GM19351 (cell line): ENCODE data around the gene ITGA11.

Source experiments
- ATAC-seq: cut with Tn5 transposase; IDR thresholded peaks from one replicate; pipeline ENCODE4 v1.9.1; 2021; ENCODE audit warnings: mild to moderate bottlenecking, moderate library complexity; ENCODE audit not compliant: unreplicated experiment

ITGA11 gene

DNA sequence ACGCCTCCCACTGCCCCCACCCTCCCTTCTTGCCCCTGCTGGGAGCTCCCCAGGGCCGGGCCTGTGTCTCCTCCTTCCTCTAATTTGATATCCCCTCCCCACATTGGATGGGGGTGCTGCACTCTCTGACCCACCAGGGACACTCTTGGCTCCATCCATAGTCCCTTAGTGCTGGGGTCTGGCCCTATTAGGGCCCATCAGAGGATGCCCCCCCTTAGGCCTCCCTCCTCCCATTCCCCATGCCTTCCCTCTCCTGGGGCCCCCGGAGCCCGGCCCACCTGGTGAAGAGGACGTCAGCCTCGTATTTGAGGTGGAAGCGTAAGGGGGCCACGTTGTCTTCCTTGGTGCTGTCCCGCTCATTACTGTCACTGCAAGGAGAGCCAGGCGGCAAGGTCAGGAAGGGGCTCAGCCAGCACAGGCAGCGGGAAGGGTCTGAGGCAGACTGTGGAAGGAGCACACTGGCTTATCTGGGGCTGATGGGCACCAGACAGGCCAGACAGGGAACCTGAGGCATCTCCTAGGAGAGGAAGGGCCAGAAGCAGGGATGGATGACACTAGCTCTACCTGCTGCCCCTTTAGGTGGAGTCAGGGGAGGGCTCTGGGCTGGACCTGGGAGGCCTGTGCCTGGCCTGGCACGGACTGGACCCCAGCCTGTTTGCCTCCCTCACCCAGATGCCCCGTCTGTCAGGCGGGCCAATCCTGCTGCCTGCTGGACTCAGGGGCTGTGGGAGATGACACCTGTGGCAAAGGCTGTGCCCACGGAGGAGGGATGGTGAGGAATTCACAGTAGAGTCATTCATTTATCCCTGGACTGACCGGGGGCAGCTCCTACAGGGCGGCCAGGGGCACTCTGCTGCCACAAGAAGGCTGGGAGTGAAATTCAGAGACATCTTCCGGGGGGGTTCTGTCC, 118.2 kb downstream of the ITGA11 start:
- no peak for ATAC-seq

DNA sequence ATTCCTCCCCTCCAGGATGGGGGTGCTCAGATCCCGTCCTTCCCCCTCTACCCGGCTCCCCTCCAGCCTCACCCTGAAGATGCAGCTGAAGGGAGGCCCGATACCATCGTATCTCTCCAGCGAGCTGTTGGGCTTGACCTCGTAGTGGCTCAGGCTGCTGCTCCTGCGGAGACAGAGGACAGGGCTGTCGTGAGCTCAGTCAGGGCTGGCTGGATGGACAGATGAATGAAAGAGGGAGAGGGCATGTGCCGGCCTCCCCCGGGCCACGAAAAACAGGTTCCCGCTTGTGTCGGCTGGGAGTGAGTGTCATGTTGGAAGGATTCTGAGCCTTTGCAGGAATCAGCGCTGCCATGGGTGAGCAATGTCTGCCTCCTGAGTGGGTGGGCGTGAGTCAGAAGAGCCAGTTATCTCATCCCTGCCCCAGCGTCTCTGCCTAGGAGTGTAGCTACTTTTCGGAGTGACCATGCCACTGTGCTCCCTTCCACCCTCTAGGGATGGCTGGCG, 119.2 kb downstream of the ITGA11 start:
- ATAC-seq = no peak

DNA sequence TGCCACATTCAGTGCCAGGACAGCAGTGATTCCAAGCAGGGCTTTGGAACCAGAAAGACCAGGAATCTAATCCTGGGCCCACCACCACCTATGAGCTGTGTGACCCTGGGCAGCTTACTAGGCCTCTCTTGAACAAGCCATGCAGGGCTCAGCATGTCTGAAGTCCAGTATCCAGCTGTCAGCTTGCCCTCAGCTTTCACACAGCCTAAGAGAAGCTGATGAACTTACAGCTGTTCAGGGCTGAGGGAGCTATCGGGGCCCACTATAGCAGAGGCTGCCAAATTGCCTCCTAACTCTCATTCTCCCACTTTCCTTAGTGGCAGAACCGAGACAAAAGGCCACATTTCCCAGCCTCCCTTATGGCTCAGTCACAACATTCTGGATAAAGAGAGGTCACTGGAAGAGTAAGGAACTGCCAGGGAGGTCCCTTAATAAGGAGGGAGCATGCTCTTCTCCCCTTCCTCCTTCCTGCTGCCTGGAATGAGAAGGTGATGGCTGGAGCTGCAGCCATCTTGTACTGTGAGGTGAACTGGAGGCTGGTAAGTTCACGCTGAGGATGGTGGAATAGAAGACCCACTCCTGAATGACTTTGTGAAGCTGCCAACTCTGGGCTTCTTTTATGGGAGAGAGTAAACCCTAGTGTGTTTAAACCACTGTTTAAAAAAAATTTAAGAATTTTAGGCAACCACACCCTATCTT, 120.0 kb downstream of the ITGA11 start:
- ATAC-seq = no peak

DNA sequence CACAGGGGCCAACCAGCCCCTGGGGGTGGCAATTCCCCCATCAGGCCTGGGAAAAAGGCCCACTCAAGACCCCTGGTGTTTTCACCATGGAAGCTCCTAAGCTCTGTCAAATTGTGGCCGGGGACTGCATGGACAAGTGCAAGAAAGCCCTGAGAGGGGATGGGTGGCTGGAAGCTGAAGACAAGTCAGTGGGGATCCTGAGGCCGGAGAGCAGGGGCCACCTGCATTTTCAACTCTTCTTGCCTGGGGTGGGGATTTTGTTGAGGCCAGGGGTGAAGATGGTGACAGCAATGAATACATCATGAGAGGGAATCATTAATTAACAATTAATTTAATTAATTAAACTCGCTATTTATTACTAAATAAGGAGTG, 120.5 kb downstream of the ITGA11 start:
- ATAC-seq = no peak

DNA sequence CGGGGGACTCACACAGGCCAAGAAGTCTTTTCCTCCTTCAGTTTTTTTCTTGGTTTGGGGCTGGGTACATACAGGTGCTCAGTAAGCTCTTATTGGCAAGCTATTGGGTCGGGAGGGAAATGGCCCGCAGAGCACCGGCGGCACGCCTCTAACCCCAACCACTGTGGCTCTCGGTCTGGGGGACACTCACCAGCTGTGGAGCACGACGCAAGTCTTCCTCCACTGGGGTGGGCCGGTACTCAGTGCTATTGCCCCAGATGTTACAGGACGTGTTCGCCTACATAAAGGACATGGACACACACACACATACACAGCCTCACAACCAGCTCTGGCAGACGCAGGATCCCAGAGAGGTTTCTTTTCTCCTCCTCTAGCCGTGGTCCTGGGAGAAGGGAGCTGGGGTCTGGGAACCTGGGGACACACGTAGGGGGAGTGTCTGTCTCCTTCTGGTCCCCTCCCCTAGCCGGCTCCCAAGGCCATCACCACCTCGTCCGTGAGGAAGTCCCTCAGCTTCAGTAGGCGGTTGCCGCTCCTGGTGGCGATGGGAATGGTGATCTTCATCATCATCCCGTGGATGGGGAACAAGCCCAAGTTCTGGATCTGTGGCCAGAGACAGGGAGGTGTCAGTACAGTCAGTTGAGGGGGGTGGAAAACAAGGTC, 121.0 kb downstream of the ITGA11 start:
- ATAC-seq = no peak

DNA sequence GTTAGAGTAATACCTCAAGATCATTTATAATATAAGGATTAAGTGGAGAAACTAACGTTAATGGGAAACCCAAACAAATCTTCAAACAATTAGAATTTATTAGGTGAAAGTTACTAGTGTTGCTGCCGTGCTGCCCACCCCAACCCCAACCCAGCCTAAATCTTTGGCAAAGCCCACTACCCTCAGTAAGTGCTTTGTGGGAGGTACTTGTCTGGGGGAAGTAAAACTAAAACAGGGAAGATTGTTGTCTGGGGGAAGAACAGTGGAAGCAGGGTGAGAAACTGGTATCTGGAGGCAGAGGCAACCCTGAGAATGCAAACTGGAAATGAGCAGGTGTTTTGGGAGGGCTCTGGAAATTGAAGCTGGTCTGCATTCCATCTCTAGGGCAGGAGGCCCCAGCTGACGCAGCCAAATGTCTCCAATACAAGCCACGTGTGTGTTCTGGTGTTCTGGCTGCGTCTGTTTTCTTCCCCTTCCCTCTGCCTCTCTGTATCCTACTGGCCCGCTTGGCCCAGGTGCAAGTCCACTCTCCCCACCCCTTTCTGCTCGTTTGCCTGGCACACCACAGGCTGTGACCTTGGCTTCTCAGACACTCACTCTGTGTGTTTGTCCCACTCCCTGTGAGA, 121.7 kb downstream of the ITGA11 start:
- ATAC-seq = no peak

DNA sequence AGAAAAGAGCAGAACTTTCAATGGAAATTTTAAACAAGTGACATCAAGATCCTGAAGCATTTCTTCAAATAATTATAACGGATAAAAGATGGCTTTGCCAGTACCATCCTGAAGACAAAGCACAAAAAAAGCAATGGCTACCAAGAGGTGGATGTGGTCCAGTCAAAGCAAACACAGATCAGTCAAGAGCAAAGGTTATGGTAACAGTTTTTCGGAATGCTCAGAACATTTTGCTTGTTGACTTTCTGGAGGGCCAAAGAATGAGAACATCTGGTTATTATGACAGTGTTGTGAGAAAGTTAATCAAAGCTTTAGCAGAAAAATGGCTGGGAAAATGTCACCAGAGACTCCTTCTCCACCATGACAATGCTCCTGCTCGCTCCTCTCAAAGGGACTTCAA, 122.9 kb downstream of the ITGA11 start:
- ATAC-seq = no peak

DNA sequence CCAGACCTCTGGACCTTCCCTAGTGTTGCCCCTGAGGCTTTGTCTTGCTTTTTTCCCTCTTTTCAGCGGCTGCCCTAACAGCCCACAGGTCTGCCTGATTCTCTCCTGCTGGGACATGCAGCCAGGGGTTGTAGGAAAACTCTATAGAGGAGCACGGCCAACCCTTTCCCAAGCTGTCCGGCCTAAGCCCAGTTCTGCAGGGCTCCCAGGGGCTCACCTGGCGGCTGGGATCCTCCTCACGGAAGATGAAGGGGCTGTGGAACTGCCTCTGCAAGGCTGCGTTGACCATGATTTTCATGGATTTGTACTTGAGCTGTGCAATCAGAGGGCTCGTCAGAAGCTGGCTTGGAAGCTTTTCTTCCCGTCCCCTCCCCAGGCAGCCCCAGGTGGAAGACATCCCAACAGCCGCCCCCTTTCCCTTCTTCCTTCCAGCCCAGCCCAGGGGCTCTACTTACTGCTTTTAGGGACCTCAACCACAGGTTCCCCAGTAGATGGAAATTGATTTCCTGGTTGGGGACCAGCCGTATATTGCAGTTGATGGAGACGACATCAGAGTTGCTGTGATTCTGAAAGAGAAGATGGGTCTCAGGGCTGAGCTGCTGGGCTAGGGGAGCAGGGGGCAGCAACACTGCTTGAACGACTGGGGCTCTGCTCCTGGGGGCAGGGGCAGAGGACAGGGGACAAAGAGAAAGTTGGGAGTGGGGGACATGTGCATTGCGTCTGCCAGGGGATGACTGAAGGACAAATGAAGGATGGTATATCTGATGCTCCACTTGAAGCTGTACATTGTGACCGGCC, 124.6 kb downstream of the ITGA11 start:
- no peak for ATAC-seq

DNA sequence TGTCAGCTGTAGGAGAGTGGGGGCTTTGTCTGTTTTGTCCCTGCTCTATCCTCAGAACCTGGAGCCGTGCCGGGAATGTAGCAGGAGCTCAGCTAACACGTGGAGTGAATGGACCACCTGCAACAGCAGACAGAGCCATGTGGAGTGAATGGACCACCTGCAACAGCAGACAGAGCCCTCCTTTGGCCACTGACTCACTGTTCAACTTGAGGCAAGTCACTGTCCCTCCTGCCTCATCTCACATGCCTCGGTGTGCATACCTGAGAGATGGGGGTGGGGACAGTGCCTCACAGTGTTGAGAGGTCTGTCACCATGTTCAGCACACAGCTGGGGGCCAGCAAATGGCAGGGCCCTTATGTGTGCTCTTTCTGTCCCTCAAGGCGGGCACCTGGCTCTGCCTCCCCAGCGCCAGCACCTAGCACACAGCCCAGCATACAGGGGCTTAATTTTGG, 126.5 kb downstream of the ITGA11 start:
- ATAC-seq = no peak

DNA sequence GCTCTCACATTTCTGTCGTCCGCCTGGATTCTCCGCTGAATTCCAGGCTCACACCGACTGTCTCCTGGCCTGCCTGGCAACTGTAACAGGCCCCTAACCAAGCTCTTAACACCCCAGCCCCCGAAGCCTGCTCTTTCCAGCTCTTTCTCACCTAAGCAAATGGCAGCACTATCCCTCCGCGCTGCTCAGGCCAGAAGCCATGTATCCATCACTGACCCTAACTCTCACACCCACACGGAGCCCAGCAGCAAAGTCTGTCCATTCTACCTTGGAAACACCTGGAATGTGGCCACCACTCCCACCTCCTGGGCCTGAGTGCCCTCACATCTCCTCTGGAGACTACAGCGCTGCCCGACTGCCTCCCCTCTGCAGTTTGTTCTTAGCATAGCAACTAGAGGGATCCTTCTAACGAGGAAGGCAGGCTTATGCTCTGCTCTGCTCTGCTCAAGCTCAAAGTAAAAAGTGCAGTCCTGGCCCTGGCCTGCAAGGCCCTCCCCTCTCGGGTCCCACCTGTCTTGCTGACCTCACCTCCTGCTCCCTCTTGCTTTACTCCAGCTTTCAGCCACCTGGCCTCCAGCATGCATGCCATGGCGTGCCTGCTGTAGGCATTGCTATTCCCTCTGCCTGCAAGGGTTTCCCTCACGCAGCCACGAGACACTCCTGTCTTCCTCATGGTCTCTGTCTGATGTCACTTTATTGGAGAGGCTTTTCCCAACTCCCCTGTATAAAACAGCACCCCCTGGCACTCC, 127.2 kb downstream of the ITGA11 start:
- ATAC-seq = no peak

DNA sequence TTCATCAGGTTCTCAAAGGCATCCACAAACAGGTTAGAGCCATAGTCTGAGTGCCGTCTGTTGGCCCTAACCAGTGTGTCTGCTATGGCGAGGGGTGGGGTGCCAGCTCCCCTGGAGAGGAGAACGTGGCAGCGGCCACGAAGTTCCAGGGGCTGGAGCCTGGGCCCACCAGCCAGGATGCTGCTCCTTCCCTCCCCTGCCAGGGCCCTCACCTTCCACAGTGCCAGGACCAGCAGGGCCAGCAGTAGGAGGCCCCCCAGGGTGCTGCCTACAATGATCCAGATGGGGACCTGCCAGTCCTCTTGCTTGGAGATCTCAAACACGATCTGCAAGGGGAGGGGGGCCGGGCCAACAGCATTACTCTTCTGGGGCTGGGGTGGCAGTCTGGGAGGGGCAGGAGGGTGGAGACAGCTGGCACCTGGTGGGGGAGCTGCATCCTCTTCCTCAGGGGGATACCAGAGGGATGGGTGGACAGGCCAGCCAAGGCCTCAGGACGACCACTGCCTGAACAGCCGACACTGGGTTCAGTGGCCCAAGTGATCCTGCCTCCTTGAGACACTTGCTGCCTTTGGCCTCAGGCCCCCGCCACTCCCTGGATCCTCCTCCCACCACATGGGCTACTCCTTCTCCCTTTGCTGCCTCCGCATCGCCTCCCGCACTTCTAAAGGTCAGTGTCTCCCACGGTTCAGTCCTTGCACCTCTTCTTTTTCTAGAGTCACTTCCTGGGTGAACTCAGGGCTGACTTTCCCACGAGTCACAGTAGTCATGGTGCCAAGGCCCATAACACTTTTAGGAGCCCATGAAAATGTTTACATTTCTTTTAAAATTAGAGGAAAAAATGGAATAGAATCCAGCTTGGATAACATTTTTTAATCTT, 128.2 kb downstream of the ITGA11 start:
- ATAC-seq = no peak

DNA sequence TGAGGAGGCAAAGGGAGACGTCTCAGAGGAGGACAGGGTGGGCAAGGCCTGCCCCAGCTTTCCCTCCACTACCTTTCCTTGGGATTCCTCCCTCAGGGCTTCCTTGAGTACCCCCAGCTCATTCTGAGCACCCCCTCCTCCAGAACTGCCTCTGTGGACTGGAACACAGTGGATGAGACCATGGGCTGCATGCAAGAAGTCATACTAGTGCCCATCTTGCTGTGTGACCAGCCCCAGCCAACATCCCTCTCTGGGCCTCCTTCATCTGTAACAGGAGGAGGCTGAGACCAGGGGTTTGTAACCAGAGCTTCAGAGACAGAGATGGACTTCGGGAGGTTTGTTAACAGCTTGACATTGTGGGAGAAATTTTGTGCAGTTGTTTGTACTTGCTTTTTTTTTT, 128.8 kb downstream of the ITGA11 start:
- no peak for ATAC-seq

DNA sequence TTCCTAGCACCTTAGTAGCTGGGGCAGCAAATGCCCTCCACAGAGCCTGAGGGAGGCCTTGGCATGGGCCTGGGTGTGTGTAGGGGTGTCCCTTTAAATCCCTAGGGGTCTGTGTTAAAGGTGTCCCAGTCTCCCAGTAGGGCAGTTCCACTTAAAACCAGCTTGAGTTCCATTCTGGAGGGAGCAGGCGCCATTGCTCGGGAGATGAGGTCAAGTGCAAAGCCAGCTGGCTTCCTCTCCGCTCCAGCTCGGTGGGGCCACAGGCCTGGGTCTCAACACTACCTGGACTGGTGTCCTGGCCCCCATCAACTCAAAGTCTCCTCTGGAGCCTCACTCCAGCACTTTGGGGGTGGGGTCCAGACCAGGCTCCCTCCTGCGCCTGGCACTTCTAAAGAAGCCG, 129.2 kb downstream of the ITGA11 start:
- no peak for ATAC-seq

DNA sequence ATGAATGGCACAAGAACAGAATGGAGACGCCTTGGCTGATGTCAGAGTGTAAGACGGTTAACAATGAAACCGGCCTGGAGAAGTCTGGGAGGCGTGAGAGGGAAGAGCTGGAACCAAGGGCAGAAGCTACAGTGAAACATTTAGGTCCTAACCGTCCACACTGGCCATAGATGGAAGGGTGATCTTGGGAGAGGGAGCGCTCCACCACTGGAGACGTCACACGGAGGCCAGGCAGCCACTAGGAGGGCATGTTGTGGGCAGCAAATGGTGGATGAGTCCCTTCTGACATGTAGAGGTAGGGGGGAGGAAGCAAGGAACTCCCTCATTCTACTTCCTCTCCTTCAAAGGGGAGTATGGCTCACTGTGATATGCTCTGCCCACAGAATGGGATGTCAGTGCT, 130.7 kb downstream of the ITGA11 start:
- no peak for ATAC-seq

DNA sequence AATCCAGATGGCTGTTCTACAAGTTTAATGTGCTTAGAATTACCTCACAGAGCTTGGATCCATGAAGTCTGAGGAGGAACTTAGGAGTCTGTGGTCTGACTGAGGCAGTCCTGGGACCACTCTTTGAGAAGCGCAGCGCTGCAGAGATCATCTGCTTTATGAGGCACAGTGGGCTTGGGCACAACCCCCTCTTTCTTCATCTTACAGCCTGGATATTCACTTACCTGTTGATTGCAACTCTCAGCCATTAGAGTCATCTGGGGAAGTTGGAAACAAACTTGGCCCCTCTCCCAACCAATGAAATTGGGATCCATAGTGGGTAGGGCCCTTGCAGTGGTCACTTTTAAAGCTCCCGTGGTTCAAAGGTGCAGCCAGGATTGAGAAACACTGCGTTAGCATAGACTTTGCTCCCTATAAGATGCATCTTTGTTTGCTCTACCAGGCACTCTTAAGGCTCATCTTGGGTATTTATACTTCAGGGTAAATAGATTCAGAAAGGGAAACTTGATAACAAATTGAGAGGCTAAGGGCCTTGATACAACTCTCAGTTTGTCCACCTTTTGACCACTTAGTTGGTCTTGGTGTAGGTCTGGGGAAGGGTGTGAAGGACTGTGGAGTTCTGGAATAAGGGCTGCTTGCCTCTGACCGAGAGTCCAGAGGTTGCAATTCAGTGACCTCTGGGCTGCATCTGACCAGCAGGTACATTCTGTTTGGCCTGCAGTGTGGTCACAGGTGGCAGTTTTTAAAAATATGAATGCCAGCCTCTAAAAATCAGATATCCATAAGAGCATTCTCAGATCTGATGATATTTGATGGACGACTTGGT, 131.6 kb downstream of the ITGA11 start:
- no peak for ATAC-seq

DNA sequence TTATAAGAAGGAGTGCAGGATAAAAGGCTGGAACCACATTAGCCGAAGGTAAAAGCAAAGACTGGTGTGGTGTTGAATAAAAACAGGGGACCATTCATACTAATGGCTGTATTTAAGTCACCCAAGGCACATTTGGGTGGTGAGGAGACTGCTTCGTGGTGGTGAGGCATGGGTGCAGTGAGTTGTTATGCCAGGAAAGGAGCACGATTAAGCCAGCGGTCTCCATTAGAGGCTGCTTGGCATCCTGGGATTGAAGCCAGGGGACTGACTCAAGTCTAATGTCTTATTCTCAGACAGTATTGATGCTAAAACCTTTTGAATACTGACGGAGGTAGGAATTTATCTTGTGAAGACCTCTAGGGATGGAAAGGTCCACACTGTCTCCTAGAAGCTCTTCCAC, 132.5 kb downstream of the ITGA11 start:
- peak; percentile 18 for ATAC-seq

DNA sequence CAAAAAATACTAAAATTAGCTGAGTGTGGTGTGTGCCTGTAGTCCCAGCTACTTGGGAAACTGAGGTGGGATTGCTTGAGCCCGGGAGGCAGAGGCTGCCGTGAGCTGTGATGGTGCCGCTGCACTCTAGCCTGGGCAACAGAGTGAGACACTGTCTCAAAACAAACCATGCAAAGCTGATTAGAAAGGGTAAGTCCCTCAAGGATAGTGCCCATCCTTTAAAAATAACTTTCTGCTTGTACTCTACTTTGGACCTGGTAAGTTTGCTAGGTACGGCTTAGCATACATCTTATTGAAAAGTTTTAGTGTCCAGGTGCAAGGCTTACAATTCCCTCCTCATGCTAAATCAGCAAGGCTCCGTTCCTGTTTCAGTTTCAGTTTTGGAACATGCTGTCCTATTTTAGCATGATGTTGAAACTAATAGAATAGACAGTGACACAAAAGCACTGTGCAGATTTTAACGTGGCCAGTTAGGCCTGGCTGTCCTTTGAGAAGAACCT, 133.0 kb downstream of the ITGA11 start:
- ATAC-seq = peak; percentile 85

DNA sequence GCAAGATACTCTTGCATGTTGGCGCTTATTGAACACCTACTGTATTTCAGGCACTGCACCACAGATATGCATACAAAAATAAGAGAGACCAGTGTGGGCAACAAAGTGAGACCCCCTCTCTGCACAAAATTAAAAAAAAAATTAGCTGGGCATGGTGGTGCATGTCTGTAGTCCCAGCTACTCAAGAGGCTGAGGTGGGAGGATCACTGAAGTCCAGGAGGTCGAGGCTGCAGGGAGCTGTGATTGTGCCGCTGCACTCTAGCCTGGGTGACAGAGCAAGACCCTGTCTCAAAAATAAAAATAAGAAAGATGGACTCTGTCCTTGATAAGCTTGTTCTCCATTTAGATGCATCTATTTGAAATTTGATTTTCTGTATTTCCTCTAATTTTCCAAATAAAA, 133.6 kb downstream of the ITGA11 start:
- no peak for ATAC-seq
